22Rv1 (cell line): Measurements from ENCODE around the gene TNFRSF25.

Experiments
- CTCF ChIP-seq: fragments of 450-650 bp; IDR thresholded peaks from 2 replicates; pipeline ENCODE4 v1.5.1; 2017; ENCODE audit warnings: mild to moderate bottlenecking
- ZFX ChIP-seq: fragments of 450-650 bp; IDR thresholded peaks from 2 replicates; pipeline ENCODE4 v1.6.1; 2017; ENCODE audit warnings: antibody characterized with exemption, borderline replicate concordance

DNA sequence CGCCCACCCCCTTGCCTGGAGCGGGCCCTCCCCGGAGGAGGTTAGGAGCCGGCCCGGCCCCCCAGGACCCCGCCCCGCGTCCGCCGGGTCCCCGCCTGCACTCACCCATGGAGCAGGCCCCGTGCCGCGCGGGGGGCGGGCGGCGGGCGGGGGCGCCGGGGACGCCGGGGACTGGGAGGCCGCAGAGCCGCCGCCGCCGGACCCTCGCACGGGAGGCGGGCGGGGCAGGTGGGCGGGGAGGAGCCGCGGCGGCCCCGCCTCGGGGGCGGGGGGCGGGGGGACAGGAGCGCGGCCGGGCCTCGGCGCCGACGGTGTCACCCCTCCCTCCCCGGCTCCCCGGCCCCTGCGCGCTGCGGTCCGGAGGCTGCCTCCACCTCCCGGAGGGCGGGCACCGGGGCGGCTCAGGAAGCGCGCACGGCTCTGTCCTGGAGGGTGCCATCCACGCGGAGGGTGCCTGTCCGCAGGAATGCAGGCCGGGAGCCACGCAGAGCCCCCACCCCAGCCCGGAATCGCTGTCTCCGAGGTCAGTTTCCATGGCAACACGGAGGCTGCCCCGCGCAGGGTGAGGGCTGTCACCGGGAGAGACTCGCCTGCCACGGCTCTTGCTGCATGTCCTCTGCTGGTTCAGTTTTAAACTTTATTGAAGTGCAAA, 31.4 kb upstream of the TNFRSF25 start:
- no peak for TF ChIP-seq CTCF
- TF ChIP-seq ZFX: no peak
